K562 (cell line): Measurements from ENCODE around the gene CDC45. TPM values are rescaled to one million over a fixed set of nuclear protein-coding genes. Genes with fewer than 3 reads are reported as not detected.
A peak's percentile ranks its signal among the peaks of the same experiment; 100 is the strongest.

Experiments used
- ATF2 ChIP-seq: sonication (generic); formaldehyde crosslinking; IDR thresholded peaks from 2 replicates; pipeline ENCODE4 v1.8.1; 2022; ENCODE audit warnings: missing genetic modification reagents
- CEBPG ChIP-seq, 3 experiments: fragments of 200-800 bp in 1 of 3; sonication (Bioruptor generic) in 1 of 3; sonication (generic) in 1 of 3; formaldehyde crosslinking in 1 of 3; IDR thresholded peaks in 2 of 3; conservative IDR thresholded peaks in 1 of 3; 2 replicates each; pipeline versions ENCODE4 v1.6.1 to v1.8.0; 2016 to 2022; ENCODE audit warnings: missing compliant biosample characterization in 2 of 3, missing genetic modification characterization in 2 of 3, mild to moderate bottlenecking in 1 of 3, missing genetic modification reagents in 1 of 3
- COPS2 ChIP-seq: fragments of 450-650 bp; conservative IDR thresholded peaks from 2 replicates; pipeline ENCODE4 v1.6.1; 2016; ENCODE audit warnings: mild to moderate bottlenecking, moderate library complexity
- KDM4B ChIP-seq, 2 experiments: fragments of 450-650 bp in 1 of 2; sonication (generic) in 1 of 2; IDR thresholded peaks; 2 replicates each; pipeline ENCODE4 v1.6.1; 2016 to 2017; ENCODE audit warnings: borderline replicate concordance in 2 of 2, antibody characterized with exemption in 1 of 2, low read depth in 1 of 2, mild to moderate bottlenecking in 1 of 2
- KLF6 ChIP-seq: fragments of 250-450 bp; sonication (Bioruptor Pico); IDR thresholded peaks from 2 replicates; pipeline ENCODE4 v1.4.0; 2020; ENCODE audit warnings: mild to moderate bottlenecking, moderate library complexity, borderline replicate concordance
- MAX ChIP-seq: sonication (generic); formaldehyde crosslinking; IDR thresholded peaks from 2 replicates; pipeline ENCODE4 v1.9.0; 2022; ENCODE audit warnings: mild to moderate bottlenecking, missing genetic modification reagents
- MCM3 ChIP-seq: fragments of 450-650 bp; IDR thresholded peaks from 2 replicates; pipeline ENCODE4 v1.6.1; 2016
- MEF2D ChIP-seq: conservative IDR thresholded peaks from 2 replicates; pipeline ENCODE4 v1.6.1; 2016; ENCODE audit warnings: low read depth, missing genetic modification characterization, missing compliant biosample characterization
- MTF1 ChIP-seq: fragments of 250-450 bp; sonication (Bioruptor Pico); IDR thresholded peaks from 2 replicates; pipeline ENCODE4 v1.9.0; 2021; ENCODE audit warnings: moderate library complexity, mild to moderate bottlenecking, inconsistent platforms, borderline replicate concordance
- MYC ChIP-seq, 2 experiments: fragments of 250-450 bp in 1 of 2; sonication (Bioruptor Pico) in 1 of 2; IDR thresholded peaks; 2 replicates each; pipeline versions ENCODE4 v1.5.1 to v1.6.1; 2012 to 2021; ENCODE audit warnings: low read depth in 2 of 2, borderline replicate concordance in 1 of 2, improper control_type of control experiment in 1 of 2, low read length in 1 of 2, mild to moderate bottlenecking in 1 of 2, moderate library complexity in 1 of 2
- NFRKB ChIP-seq: fragments of 450-650 bp; IDR thresholded peaks from 2 replicates; pipeline ENCODE4 v1.6.1; 2016; ENCODE audit warnings: low read depth
- OTX1 ChIP-seq: fragments of 450-650 bp; formaldehyde crosslinking; IDR thresholded peaks from 2 replicates; pipeline ENCODE4 v1.4.0; 2022; ENCODE audit warnings: mild to moderate bottlenecking
- RBFOX2 ChIP-seq: fragments of 200-400 bp; formaldehyde crosslinking; IDR thresholded peaks from 2 replicates; pipeline ENCODE4 v1.6.1; 2017; ENCODE audit warnings: low read depth, mild to moderate bottlenecking, low read length, moderate library complexity
- TEAD4 ChIP-seq, 2 experiments: sonication (generic) in 1 of 2; formaldehyde crosslinking in 1 of 2; IDR thresholded peaks; 2 replicates each; pipeline versions ENCODE4 v1.6.1 to v1.8.0; 2012 to 2022; ENCODE audit warnings: borderline replicate concordance in 1 of 2, inconsistent platforms in 1 of 2, low read length in 1 of 2, mild to moderate bottlenecking in 1 of 2, missing genetic modification reagents in 1 of 2
- ZBTB11 ChIP-seq, 3 experiments: fragments of 200-800 bp in 1 of 3; fragments of 250-450 bp in 1 of 3; fragments of 450-650 bp in 1 of 3; sonication (Bioruptor Pico) in 1 of 3; sonication (Bioruptor generic) in 1 of 3; formaldehyde crosslinking in 1 of 3; IDR thresholded peaks; 2 replicates each; pipeline versions ENCODE4 v1.6.1 to v1.8.0; 2016 to 2022; ENCODE audit warnings: mild to moderate bottlenecking in 2 of 3, missing genetic modification characterization in 2 of 3, missing compliant biosample characterization in 1 of 3, moderate library complexity in 1 of 3
- ZNF134 ChIP-seq: fragments of 250-450 bp; sonication (Bioruptor Pico); conservative IDR thresholded peaks from 2 replicates; pipeline ENCODE4 v1.4.0; 2020
- ZNF232 ChIP-seq: sonication (generic); formaldehyde crosslinking; IDR thresholded peaks from 2 replicates; pipeline ENCODE4 v1.8.0; 2022; ENCODE audit warnings: mild to moderate bottlenecking, missing genetic modification reagents
- ZNF282 ChIP-seq: sonication (generic); formaldehyde crosslinking; IDR thresholded peaks from 2 replicates; pipeline ENCODE4 v1.8.1; 2023; ENCODE audit warnings: missing genetic modification reagents
- ZNF324 ChIP-seq: fragments of 250-450 bp; sonication (Bioruptor Pico); IDR thresholded peaks from 2 replicates; pipeline ENCODE4 v1.4.0; 2020; ENCODE audit warnings: mild to moderate bottlenecking
- ZNF347 ChIP-seq: fragments of 450-650 bp; formaldehyde crosslinking; IDR thresholded peaks from 2 replicates; pipeline ENCODE4 v1.4.0; 2020; ENCODE audit warnings: low read depth, mild to moderate bottlenecking, moderate library complexity
- ZNF408 ChIP-seq: fragments of 250-450 bp; sonication (Bioruptor Pico); IDR thresholded peaks from 2 replicates; pipeline ENCODE4 v1.4.0; 2020; ENCODE audit warnings: low read depth, mild to moderate bottlenecking, moderate library complexity
- ZNF444 ChIP-seq: fragments of 250-450 bp; sonication (Bioruptor Pico); IDR thresholded peaks from 2 replicates; pipeline ENCODE4 v1.4.0; 2020; ENCODE audit warnings: mild to moderate bottlenecking, moderate library complexity
- polyA plus RNA-seq, 8 experiments: library from polyadenylated mRNA; depleted of rRNA in 4 of 8; stranded (reverse) in 5 of 8; unstranded in 3 of 8; fragments of >200 nt; fragmentation: Nextera tagmentation in 2 of 8; fragmentation: Illumina TruSeq in 1 of 8; extraction: Ambion mirVana in 2 of 8; extraction: Trizol in 1 of 8; gene quantifications; 2 replicates each; pipeline versions ENCODE4 v1.2.1 to v1.2.3, GENCODE V29; 2011 to 2014; ENCODE audit warnings: inconsistent platforms in 1 of 8, missing spikeins in 1 of 8
- total RNA-seq, 7 experiments: library from RNA; depleted of rRNA in 6 of 7; stranded (reverse); fragments of >200 nt in 6 of 7; fragmentation: Illumina TruSeq in 2 of 7; extraction: Trizol in 2 of 7; gene quantifications; 2 replicates each; pipeline versions ENCODE4 v1.2.1 to v1.2.3, GENCODE V29; 2011 to 2021; ENCODE audit warnings: low replicate concordance in 1 of 7

The CDC45 gene
- total and polyA plus RNA-seq, 9 of the 15 experiments (the other 6 are each of a cell fraction or from before 2014, with no cell fraction given), result 251 to 580 (median 410) TPM

- no peak for TF ChIP-seq ZNF408 (CRISPR knock-in tag)
- TF ChIP-seq ZBTB11 (CRISPR knock-in tag; IDR thresholded peaks at IDR 0.05), result no peak
- 0 out of 2 replicates have a peak, but pooled peaks have one; percentile 24 for TF ChIP-seq MCM3
- TF ChIP-seq TEAD4 (IDR thresholded peaks at IDR 0.05; ENCODE audit: low read length), result no peak
- TF ChIP-seq TEAD4 (CRISPR knock-in tag; IDR thresholded peaks at IDR 0.05; ENCODE audit: borderline replicate concordance), result 0 out of 2 replicates have a peak, but pooled peaks have one; percentile 72
- TF ChIP-seq CEBPG (CRISPR knock-in tag; IDR thresholded peaks at IDR 0.05), result 0 out of 2 replicates have a peak, but pooled peaks have one; percentile 13
- TF ChIP-seq CEBPG (tag; conservative IDR thresholded peaks at IDR 0.05 in 1 of 2, IDR thresholded peaks at IDR 0.05 in 1 of 2), result no peak
- TF ChIP-seq ZNF134 (CRISPR knock-in tag), result no peak
- no peak for TF ChIP-seq ZNF347
- no peak for TF ChIP-seq KLF6
- no peak for TF ChIP-seq RBFOX2
- 0 out of 2 replicates have a peak, but pooled peaks have one; percentile 59 for TF ChIP-seq ZNF282
- no peak for TF ChIP-seq NFRKB
- no peak for TF ChIP-seq MYC (IDR thresholded peaks at IDR 0.05; ENCODE audit: low read depth, low read length)
- 0 out of 2 replicates have a peak, but pooled peaks have one; percentile 28 for TF ChIP-seq MYC (CRISPR knock-in tag; IDR thresholded peaks at IDR 0.05; ENCODE audit: borderline replicate concordance, low read depth)
- no peak for TF ChIP-seq ZNF232 (CRISPR knock-in tag)
- 0 out of 2 replicates have a peak, but pooled peaks have one; percentile 54 for TF ChIP-seq ATF2 (CRISPR knock-in tag)
- TF ChIP-seq OTX1, result no peak
- no peak for TF ChIP-seq ZNF324 (CRISPR knock-in tag)
- TF ChIP-seq KDM4B (IDR thresholded peaks at IDR 0.05; ENCODE audit: borderline replicate concordance in 2 of 2, low read depth in 1 of 2), result no peak
- TF ChIP-seq COPS2, result no peak
- TF ChIP-seq MAX (CRISPR knock-in tag), result peak; percentile 39
- no peak for TF ChIP-seq ZNF444 (CRISPR knock-in tag)
- no peak for TF ChIP-seq MEF2D
- TF ChIP-seq MTF1 (CRISPR knock-in tag), result no peak
Measured at GRCh38 chr22:19533049-19533626, 53.4 kb downstream of the CDC45 start (continued).
